SK-N-SH treated with all-trans-retinoic acid at 6 μM for 48 hours (cell line): ENCODE results near the gene ISLR.

Experiments used
- BACH2 ChIP-seq: fragments of 250-450 bp; sonication (Bioruptor Pico); IDR thresholded peaks from 2 replicates; pipeline ENCODE4 v1.9.0; 2021; ENCODE audit warnings: mild to moderate bottlenecking, borderline replicate concordance
- CREB5 ChIP-seq: fragments of 250-450 bp; sonication (Bioruptor Pico); IDR thresholded peaks from 2 replicates; pipeline ENCODE4 v1.5.1; 2020; ENCODE audit warnings: low read depth, mild to moderate bottlenecking, moderate library complexity
- GLIS3 ChIP-seq: fragments of 250-450 bp; sonication (Bioruptor Pico); IDR thresholded peaks from 2 replicates; pipeline ENCODE4 v1.5.0; 2020; ENCODE audit warnings: mild to moderate bottlenecking, moderate library complexity
- POU6F1 ChIP-seq: fragments of 250-450 bp; sonication (Bioruptor Pico); IDR thresholded peaks from 2 replicates; pipeline ENCODE4 v1.8.0; 2021; ENCODE audit warnings: low read depth, mild to moderate bottlenecking, moderate library complexity, borderline replicate concordance
- PPARA ChIP-seq: fragments of 250-450 bp; sonication (Bioruptor Pico); IDR thresholded peaks from 2 replicates; pipeline ENCODE4 v1.5.0; 2020; ENCODE audit warnings: mild to moderate bottlenecking, borderline replicate concordance
- RARB ChIP-seq: fragments of 250-450 bp; sonication (Bioruptor Pico); IDR thresholded peaks from 2 replicates; pipeline ENCODE4 v1.8.0; 2021; ENCODE audit warnings: mild to moderate bottlenecking, moderate library complexity
- SNAI2 ChIP-seq: fragments of 250-450 bp; sonication (Bioruptor Pico); IDR thresholded peaks from 2 replicates; pipeline ENCODE4 v1.5.0; 2020; ENCODE audit warnings: mild to moderate bottlenecking, moderate library complexity
- TCF4 ChIP-seq: fragments of 250-450 bp; sonication (Bioruptor Pico); IDR thresholded peaks from 2 replicates; pipeline ENCODE4 v1.8.0; 2021; ENCODE audit warnings: mild to moderate bottlenecking, moderate library complexity, borderline replicate concordance
- TF ChIP-seq, protein P1 (sequence below): fragments of 250-450 bp; sonication (Bioruptor Pico); IDR thresholded peaks from 2 replicates; pipeline ENCODE4 v1.5.0; 2020; ENCODE audit warnings: mild to moderate bottlenecking, moderate library complexity
- TF ChIP-seq, protein P2 (sequence below): fragments of 250-450 bp; sonication (Bioruptor Pico); IDR thresholded peaks from 2 replicates; pipeline ENCODE4 v1.8.0; 2020; ENCODE audit warnings: mild to moderate bottlenecking, moderate library complexity, borderline replicate concordance

DNA sequence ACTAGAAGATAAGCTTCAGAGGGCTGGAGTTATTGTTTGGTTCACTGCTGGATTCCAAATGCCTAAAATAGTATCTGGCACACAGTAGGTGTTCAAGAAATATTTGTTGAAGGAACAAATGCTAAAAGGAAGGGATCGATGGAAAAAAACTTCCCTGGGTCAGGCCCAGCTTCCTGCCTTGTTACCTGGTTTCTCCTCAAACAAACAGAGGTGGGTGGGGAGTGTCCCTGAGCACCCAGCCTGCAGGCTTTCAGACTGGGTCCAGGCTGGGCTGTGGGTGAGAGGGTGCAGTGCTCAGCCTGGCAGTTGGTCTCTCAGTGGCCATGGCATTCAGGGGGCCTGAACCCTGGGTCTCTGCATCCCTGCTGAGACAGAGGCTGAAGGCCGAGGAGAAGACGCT is 43.4 kb downstream of the ISLR start:
- TF ChIP-seq, protein P1, sequence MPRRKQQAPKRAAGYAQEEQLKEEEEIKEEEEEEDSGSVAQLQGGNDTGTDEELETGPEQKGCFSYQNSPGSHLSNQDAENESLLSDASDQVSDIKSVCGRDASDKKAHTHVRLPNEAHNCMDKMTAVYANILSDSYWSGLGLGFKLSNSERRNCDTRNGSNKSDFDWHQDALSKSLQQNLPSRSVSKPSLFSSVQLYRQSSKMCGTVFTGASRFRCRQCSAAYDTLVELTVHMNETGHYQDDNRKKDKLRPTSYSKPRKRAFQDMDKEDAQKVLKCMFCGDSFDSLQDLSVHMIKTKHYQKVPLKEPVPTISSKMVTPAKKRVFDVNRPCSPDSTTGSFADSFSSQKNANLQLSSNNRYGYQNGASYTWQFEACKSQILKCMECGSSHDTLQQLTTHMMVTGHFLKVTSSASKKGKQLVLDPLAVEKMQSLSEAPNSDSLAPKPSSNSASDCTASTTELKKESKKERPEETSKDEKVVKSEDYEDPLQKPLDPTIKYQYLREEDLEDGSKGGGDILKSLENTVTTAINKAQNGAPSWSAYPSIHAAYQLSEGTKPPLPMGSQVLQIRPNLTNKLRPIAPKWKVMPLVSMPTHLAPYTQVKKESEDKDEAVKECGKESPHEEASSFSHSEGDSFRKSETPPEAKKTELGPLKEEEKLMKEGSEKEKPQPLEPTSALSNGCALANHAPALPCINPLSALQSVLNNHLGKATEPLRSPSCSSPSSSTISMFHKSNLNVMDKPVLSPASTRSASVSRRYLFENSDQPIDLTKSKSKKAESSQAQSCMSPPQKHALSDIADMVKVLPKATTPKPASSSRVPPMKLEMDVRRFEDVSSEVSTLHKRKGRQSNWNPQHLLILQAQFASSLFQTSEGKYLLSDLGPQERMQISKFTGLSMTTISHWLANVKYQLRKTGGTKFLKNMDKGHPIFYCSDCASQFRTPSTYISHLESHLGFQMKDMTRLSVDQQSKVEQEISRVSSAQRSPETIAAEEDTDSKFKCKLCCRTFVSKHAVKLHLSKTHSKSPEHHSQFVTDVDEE (CRISPR knock-in tag), result no peak
- no peak for TF ChIP-seq GLIS3 (CRISPR knock-in tag)
- TF ChIP-seq POU6F1 (CRISPR knock-in tag), result no peak
- TF ChIP-seq SNAI2 (CRISPR knock-in tag), result no peak
- TF ChIP-seq RARB (CRISPR knock-in tag), result no peak
- no peak for TF ChIP-seq CREB5 (CRISPR knock-in tag)
- TF ChIP-seq, protein P2, sequence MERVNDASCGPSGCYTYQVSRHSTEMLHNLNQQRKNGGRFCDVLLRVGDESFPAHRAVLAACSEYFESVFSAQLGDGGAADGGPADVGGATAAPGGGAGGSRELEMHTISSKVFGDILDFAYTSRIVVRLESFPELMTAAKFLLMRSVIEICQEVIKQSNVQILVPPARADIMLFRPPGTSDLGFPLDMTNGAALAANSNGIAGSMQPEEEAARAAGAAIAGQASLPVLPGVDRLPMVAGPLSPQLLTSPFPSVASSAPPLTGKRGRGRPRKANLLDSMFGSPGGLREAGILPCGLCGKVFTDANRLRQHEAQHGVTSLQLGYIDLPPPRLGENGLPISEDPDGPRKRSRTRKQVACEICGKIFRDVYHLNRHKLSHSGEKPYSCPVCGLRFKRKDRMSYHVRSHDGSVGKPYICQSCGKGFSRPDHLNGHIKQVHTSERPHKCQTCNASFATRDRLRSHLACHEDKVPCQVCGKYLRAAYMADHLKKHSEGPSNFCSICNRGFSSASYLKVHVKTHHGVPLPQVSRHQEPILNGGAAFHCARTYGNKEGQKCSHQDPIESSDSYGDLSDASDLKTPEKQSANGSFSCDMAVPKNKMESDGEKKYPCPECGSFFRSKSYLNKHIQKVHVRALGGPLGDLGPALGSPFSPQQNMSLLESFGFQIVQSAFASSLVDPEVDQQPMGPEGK (CRISPR knock-in tag), result no peak
- no peak for TF ChIP-seq TCF4 (CRISPR knock-in tag)
- TF ChIP-seq PPARA, result no peak
- no peak for TF ChIP-seq BACH2 (CRISPR knock-in tag)
